ENCODE data around the gene PRG2. TPM values are rescaled to one million over a fixed set of nuclear protein-coding genes. Genes with fewer than 3 reads are reported as not detected.

PRG2 gene
- 0.48 TPM for polyA plus RNA-seq (2013, experiment 1 of 2)
- polyA plus RNA-seq (2013, experiment 2 of 2): not detected

- WGBS, 2 experiments (ENCODE audit: insufficient coverage in 2 of 2): 56 to 61% methylated on average over 2 of the region's 2 CpGs
- no peaks in the 10 kb centered on the region for H3K4me1 ChIP-seq (ENCODE audit: control insufficient read depth, insufficient read depth, low read length, poor library complexity, severe bottlenecking)
- H3K9me3 ChIP-seq (ENCODE audit: control insufficient read depth, low read length): no peaks in the 10 kb centered on the region
- no peaks in the 10 kb centered on the region for H3K36me3 ChIP-seq (ENCODE audit: control insufficient read depth, insufficient read depth, low read length)
- H3K4me3 ChIP-seq (ENCODE audit: extremely low read depth, insufficient read depth, low read length, poor library complexity, severe bottlenecking): no peak within 1 kb of the TSS
- no peak within 1 kb of the TSS for H3K27ac ChIP-seq (ENCODE audit: low read depth, low read length, severe bottlenecking)
Observed at GRCh38 chr11:57390535-57390934, at the start of gene PRG2. Gene PRG2, minus strand, starts transcription at chr11:57390650. Its CDS starts 706 bp downstream, at chr11:57389944.

- no peaks in the 10 kb centered on the region for H3K4me1 ChIP-seq (ENCODE audit: control insufficient read depth, insufficient read depth, low read length, poor library complexity, severe bottlenecking)
- no peak overlapping the region for H3K27ac ChIP-seq (ENCODE audit: low read depth, low read length, severe bottlenecking)
- WGBS, 2 experiments (ENCODE audit: insufficient coverage in 2 of 2): 84 to 88% methylated on average over 6 of the region's 6 CpGs
- no peaks in the 10 kb centered on the region for H3K9me3 ChIP-seq (ENCODE audit: control insufficient read depth, low read length)
- H3K4me3 ChIP-seq (ENCODE audit: extremely low read depth, insufficient read depth, low read length, poor library complexity, severe bottlenecking): no peak overlapping the region
- H3K36me3 ChIP-seq (ENCODE audit: control insufficient read depth, insufficient read depth, low read length): no peaks in the 10 kb centered on the region
Observed at GRCh38 chr11:57439786-57440185, 49.3 kb upstream of the PRG2 start.

GRCh38 chr11:57438345-57439285 lies 48.2 kb upstream of the PRG2 start:
- Histone ChIP-seq H3K27ac (ENCODE audit: low read depth, low read length, severe bottlenecking) (no peak overlapping the region), H3K4me3 (ENCODE audit: extremely low read depth, insufficient read depth, low read length, poor library complexity, severe bottlenecking) (no peak overlapping the region), H3K9me3 (ENCODE audit: control insufficient read depth, low read length) (no peaks in the 10 kb centered on the region), H3K4me1 (ENCODE audit: control insufficient read depth, insufficient read depth, low read length, poor library complexity, severe bottlenecking) (no peaks in the 10 kb centered on the region), H3K36me3 (ENCODE audit: control insufficient read depth, insufficient read depth, low read length) (no peaks in the 10 kb centered on the region)
- WGBS, 2 experiments (ENCODE audit: insufficient coverage in 2 of 2): 93 to 94% methylated on average over 11 of the region's 12 CpGs

GRCh38 chr11:57436031-57436430 lies 45.6 kb upstream of the PRG2 start:
- no peak overlapping the region for H3K4me3 ChIP-seq (ENCODE audit: extremely low read depth, insufficient read depth, low read length, poor library complexity, severe bottlenecking)
- H3K27ac ChIP-seq (ENCODE audit: low read depth, low read length, severe bottlenecking): no peak overlapping the region
- WGBS, 2 experiments (ENCODE audit: insufficient coverage in 2 of 2): 93% methylated on average over 7 of the region's 7 CpGs
- no peaks in the 10 kb centered on the region for H3K36me3 ChIP-seq (ENCODE audit: control insufficient read depth, insufficient read depth, low read length)
- H3K4me1 ChIP-seq (ENCODE audit: control insufficient read depth, insufficient read depth, low read length, poor library complexity, severe bottlenecking): peaks cover 8% of the 10 kb centered on the region
- H3K9me3 ChIP-seq (ENCODE audit: control insufficient read depth, low read length): no peaks in the 10 kb centered on the region

GRCh38 chr11:57434640-57435546 lies 44.4 kb upstream of the PRG2 start:
- whole genome bisulfite sequencing, 2 experiments (ENCODE audit: insufficient coverage in 2 of 2): 89 to 92% methylated on average over 6 to 11 of the region's 15 CpGs
- no peaks in the 10 kb centered on the region for H3K36me3 ChIP-seq (ENCODE audit: control insufficient read depth, insufficient read depth, low read length)
- H3K27ac ChIP-seq (ENCODE audit: low read depth, low read length, severe bottlenecking): no peak overlapping the region
- no peak overlapping the region for H3K4me3 ChIP-seq (ENCODE audit: extremely low read depth, insufficient read depth, low read length, poor library complexity, severe bottlenecking)
- no peaks in the 10 kb centered on the region for H3K9me3 ChIP-seq (ENCODE audit: control insufficient read depth, low read length)
- H3K4me1 ChIP-seq (ENCODE audit: control insufficient read depth, insufficient read depth, low read length, poor library complexity, severe bottlenecking): peaks cover 12% of the 10 kb centered on the region

- Histone ChIP-seq H3K27ac (ENCODE audit: low read depth, low read length, severe bottlenecking) (peak overlapping the region; percentile 29), H3K36me3 (ENCODE audit: control insufficient read depth, insufficient read depth, low read length) (no peaks in the 10 kb centered on the region), H3K4me3 (ENCODE audit: extremely low read depth, insufficient read depth, low read length, poor library complexity, severe bottlenecking) (no peak overlapping the region), H3K4me1 (ENCODE audit: control insufficient read depth, insufficient read depth, low read length, poor library complexity, severe bottlenecking) (peaks cover 12% of the 10 kb centered on the region), H3K9me3 (ENCODE audit: control insufficient read depth, low read length) (no peaks in the 10 kb centered on the region)
- WGBS, 2 experiments (ENCODE audit: insufficient coverage in 2 of 2): 73 to 88% methylated on average over 5 to 6 of the region's 7 CpGs
Observed at GRCh38 chr11:57432714-57433163, 42.3 kb upstream of the PRG2 start.

GRCh38 chr11:57432149-57432561 lies 41.7 kb upstream of the PRG2 start:
- Histone ChIP-seq H3K4me3 (ENCODE audit: extremely low read depth, insufficient read depth, low read length, poor library complexity, severe bottlenecking) (no peak overlapping the region), H3K27ac (ENCODE audit: low read depth, low read length, severe bottlenecking) (peak overlapping the region; percentile 29), H3K9me3 (ENCODE audit: control insufficient read depth, low read length) (no peaks in the 10 kb centered on the region), H3K4me1 (ENCODE audit: control insufficient read depth, insufficient read depth, low read length, poor library complexity, severe bottlenecking) (peaks cover 16% of the 10 kb centered on the region), H3K36me3 (ENCODE audit: control insufficient read depth, insufficient read depth, low read length) (no peaks in the 10 kb centered on the region)
- WGBS, 2 experiments (ENCODE audit: insufficient coverage in 2 of 2): 82 to 86% methylated on average over 5 of the region's 5 CpGs

GRCh38 chr11:57430952-57431351 lies 40.5 kb upstream of the PRG2 start:
- Histone ChIP-seq H3K9me3 (ENCODE audit: control insufficient read depth, low read length) (no peaks in the 10 kb centered on the region), H3K27ac (ENCODE audit: low read depth, low read length, severe bottlenecking) (no peak overlapping the region), H3K4me1 (ENCODE audit: control insufficient read depth, insufficient read depth, low read length, poor library complexity, severe bottlenecking) (peaks cover 25% of the 10 kb centered on the region), H3K36me3 (ENCODE audit: control insufficient read depth, insufficient read depth, low read length) (no peaks in the 10 kb centered on the region), H3K4me3 (ENCODE audit: extremely low read depth, insufficient read depth, low read length, poor library complexity, severe bottlenecking) (no peak overlapping the region)
- WGBS, 2 experiments (ENCODE audit: insufficient coverage in 2 of 2): no CpG with 5 or more reads among the region's 1 CpG

GRCh38 chr11:57429946-57430345 lies 39.5 kb upstream of the PRG2 start:
- peaks cover 31% of the 10 kb centered on the region for H3K4me1 ChIP-seq (ENCODE audit: control insufficient read depth, insufficient read depth, low read length, poor library complexity, severe bottlenecking)
- H3K36me3 ChIP-seq (ENCODE audit: control insufficient read depth, insufficient read depth, low read length): peaks cover 4% of the 10 kb centered on the region
- H3K4me3 ChIP-seq (ENCODE audit: extremely low read depth, insufficient read depth, low read length, poor library complexity, severe bottlenecking): no peak overlapping the region
- H3K27ac ChIP-seq (ENCODE audit: low read depth, low read length, severe bottlenecking): no peak overlapping the region
- H3K9me3 ChIP-seq (ENCODE audit: control insufficient read depth, low read length): no peaks in the 10 kb centered on the region
- WGBS, 2 experiments (ENCODE audit: insufficient coverage in 2 of 2): 29% methylated on average over 1 of the region's 4 CpGs; no CpG with 5 or more reads in 1 of the 2 experiments

- Histone ChIP-seq H3K27ac (ENCODE audit: low read depth, low read length, severe bottlenecking) (no peak overlapping the region), H3K36me3 (ENCODE audit: control insufficient read depth, insufficient read depth, low read length) (peaks cover 7% of the 10 kb centered on the region), H3K4me1 (ENCODE audit: control insufficient read depth, insufficient read depth, low read length, poor library complexity, severe bottlenecking) (peaks cover 41% of the 10 kb centered on the region), H3K4me3 (ENCODE audit: extremely low read depth, insufficient read depth, low read length, poor library complexity, severe bottlenecking) (no peak overlapping the region), H3K9me3 (ENCODE audit: control insufficient read depth, low read length) (no peaks in the 10 kb centered on the region)
- WGBS, 2 experiments (ENCODE audit: insufficient coverage in 2 of 2): 92 to 94% methylated on average over 4 to 5 of the region's 5 CpGs
Observed at GRCh38 chr11:57428643-57429042, 38.2 kb upstream of the PRG2 start.

Data from mesodermal cell (in vitro differentiated cells).